MM.1S (cell line): ENCODE data around the gene CCDC158.

Experiments
- DNase-seq: peaks from one replicate; pipeline ENCODE4 v3.0.0-alpha.2; 2015
- H2AFZ ChIP-seq: fragments of 300-600 bp; sonication (generic); 2 replicates; pipeline ENCODE4 v1.6.0; 2016; ENCODE audit warnings: antibody characterized with exemption, low read length
- H3F3A ChIP-seq: fragments of 300-600 bp; sonication (generic); 2 replicates; pipeline ENCODE4 v1.6.1; 2016; ENCODE audit warnings: mild to moderate bottlenecking, antibody characterized with exemption, low read length, moderate library complexity, mixed read lengths; ENCODE audit not compliant: insufficient read depth
- H3K27ac ChIP-seq: fragments of 300-600 bp; sonication (generic); 2 replicates; pipeline ENCODE4 v1.5.1; 2016; ENCODE audit warnings: mild to moderate bottlenecking, low read length
- H3K27me3 ChIP-seq: fragments of 300-600 bp; sonication (generic); replicated peaks from 2 replicates; pipeline ENCODE4 v1.6.0; 2016; ENCODE audit warnings: low read length; ENCODE audit not compliant: insufficient read depth
- H3K36me3 ChIP-seq: fragments of 300-600 bp; sonication (generic); replicated peaks from 2 replicates; pipeline ENCODE4 v1.6.1; 2016; ENCODE audit warnings: mild to moderate bottlenecking, low read length, mixed read lengths; ENCODE audit not compliant: insufficient read depth
- H3K4me1 ChIP-seq: fragments of 300-600 bp; sonication (generic); 2 replicates; pipeline ENCODE4 v1.6.1; 2016; ENCODE audit warnings: low read length, mixed read lengths
- H3K4me2 ChIP-seq: fragments of 300-600 bp; sonication (generic); 2 replicates; pipeline ENCODE4 v1.6.0; 2016; ENCODE audit warnings: low read depth, low read length
- H3K4me3 ChIP-seq: fragments of 300-600 bp; sonication (generic); 2 replicates; pipeline ENCODE4 v1.5.1; 2016; ENCODE audit warnings: low read length, mixed read lengths
- H3K79me2 ChIP-seq: fragments of 300-600 bp; sonication (generic); 2 replicates; pipeline ENCODE4 v1.6.1; 2016; ENCODE audit warnings: mixed run types, low read length, mixed read lengths
- H3K9ac ChIP-seq: fragments of 300-600 bp; sonication (generic); 2 replicates; pipeline ENCODE4 v1.6.1; 2016; ENCODE audit warnings: low read length, mixed read lengths
- H3K9me2 ChIP-seq: fragments of 300-600 bp; sonication (generic); replicated peaks from 2 replicates; pipeline ENCODE4 v1.6.1; 2016; ENCODE audit warnings: mild to moderate bottlenecking, low read length, mixed read lengths; ENCODE audit not compliant: insufficient read depth
- H3K9me3 ChIP-seq: fragments of 300-600 bp; sonication (generic); replicated peaks from 2 replicates; pipeline ENCODE4 v1.6.1; 2016; ENCODE audit warnings: mild to moderate bottlenecking, low read length, mixed read lengths; ENCODE audit not compliant: insufficient read depth
- H4K20me1 ChIP-seq: fragments of 300-600 bp; sonication (generic); 2 replicates; pipeline ENCODE4 v1.6.1; 2016; ENCODE audit warnings: mild to moderate bottlenecking, low read length, moderate library complexity, mixed read lengths; ENCODE audit not compliant: insufficient read depth
- CTCF ChIP-seq: fragments of 300-600 bp; sonication (generic); IDR thresholded peaks from 2 replicates; pipeline ENCODE4 v1.5.1; 2016; ENCODE audit warnings: antibody characterized with exemption, low read length, mixed read lengths
- EZH2 ChIP-seq: fragments of 300-600 bp; sonication (generic); optimal IDR thresholded peaks from 2 replicates; pipeline ENCODE3; 2017; ENCODE audit warnings: low read depth, mild to moderate bottlenecking, antibody characterized with exemption, low read length, mixed read lengths
- EZH2phosphoT487 ChIP-seq: fragments of 300-600 bp; sonication (generic); IDR thresholded peaks from 2 replicates; pipeline ENCODE4 v1.6.1; 2018; ENCODE audit warnings: antibody characterized with exemption, low read length

CCDC158 gene

GRCh38 chr4:76342191-76342590 is 78.8 kb downstream of the CCDC158 start:
- Histone ChIP-seq H3K9ac (no peak overlapping the region), H3K27ac (no peak overlapping the region), H3K9me2 (no peaks in the 10 kb centered on the region), H2AFZ (no peak overlapping the region), H3K27me3 (no peaks in the 10 kb centered on the region), H3F3A (no peaks in the 10 kb centered on the region), H3K4me2 (no peak overlapping the region), H3K4me1 (0 out of 2 replicates have a peak, but pooled peaks cover 3% of the 10 kb centered on the region), H3K79me2 (no peaks in the 10 kb centered on the region), H3K36me3 (no peaks in the 10 kb centered on the region), H3K9me3 (no peaks in the 10 kb centered on the region), H3K4me3 (no peak overlapping the region), H4K20me1 (no peaks in the 10 kb centered on the region)
- TF ChIP-seq EZH2 (no peak), CTCF (no peak), EZH2phosphoT487 (no peak)
- DNase-seq, result no peak

GRCh38 chr4:76341063-76341462 is 79.9 kb downstream of the CCDC158 start:
- H3F3A ChIP-seq, result no peaks in the 10 kb centered on the region
- TF ChIP-seq CTCF, result no peak
- TF ChIP-seq EZH2, result no peak
- TF ChIP-seq EZH2phosphoT487, result no peak
- no peak overlapping the region for H2AFZ ChIP-seq
- H3K4me2 ChIP-seq, result 0 out of 2 replicates have a peak overlapping the region, but pooled peaks have one; percentile 12
- no peak for DNase-seq
- no peak overlapping the region for H3K27ac ChIP-seq
- H3K9ac ChIP-seq, result no peak overlapping the region
- no peaks in the 10 kb centered on the region for H3K9me2 ChIP-seq
- no peaks in the 10 kb centered on the region for H3K36me3 ChIP-seq
- H3K27me3 ChIP-seq, result no peaks in the 10 kb centered on the region
- no peaks in the 10 kb centered on the region for H4K20me1 ChIP-seq
- no peak overlapping the region for H3K4me3 ChIP-seq
- 0 out of 2 replicates have a peak, but pooled peaks cover 3% of the 10 kb centered on the region for H3K4me1 ChIP-seq
- H3K79me2 ChIP-seq, result no peaks in the 10 kb centered on the region
- H3K9me3 ChIP-seq, result no peaks in the 10 kb centered on the region

GRCh38 chr4:76339364-76339763 is 81.6 kb downstream of the CCDC158 start:
- H3K27ac ChIP-seq, result no peak overlapping the region
- H3K79me2 ChIP-seq, result no peaks in the 10 kb centered on the region
- no peak overlapping the region for H3K9ac ChIP-seq
- no peak overlapping the region for H3K4me3 ChIP-seq
- H3F3A ChIP-seq, result no peaks in the 10 kb centered on the region
- H2AFZ ChIP-seq, result no peak overlapping the region
- H3K27me3 ChIP-seq, result no peaks in the 10 kb centered on the region
- H3K36me3 ChIP-seq, result no peaks in the 10 kb centered on the region
- H3K9me3 ChIP-seq, result no peaks in the 10 kb centered on the region
- H4K20me1 ChIP-seq, result no peaks in the 10 kb centered on the region
- TF ChIP-seq EZH2phosphoT487 (no peak), CTCF (no peak), EZH2 (no peak)
- no peak overlapping the region for H3K4me2 ChIP-seq
- 0 out of 2 replicates have a peak, but pooled peaks cover 3% of the 10 kb centered on the region for H3K4me1 ChIP-seq
- DNase-seq, result no peak
- no peaks in the 10 kb centered on the region for H3K9me2 ChIP-seq
